Lung (tissue), 12 donors: Measurements from ENCODE around the gene GNA12. TPM values are rescaled to one million over a fixed set of nuclear protein-coding genes. Genes with fewer than 3 reads are reported as not detected.
"Not testable (repeated sequence)": the region's sequence is repeated elsewhere in the genome, so short reads cannot be mapped to it uniquely, and the experiment has no call there.

Experiments used
- ATAC-seq: fragments of 200-7000 bp; cut with Tn5 transposase; one replicate; pipeline ENCODE4 v1.9.1; 2020; ENCODE audit warnings: moderate number of reproducible peaks; ENCODE audit not compliant: insufficient read depth, low FRiP score
- DNase-seq, 3 donors: peaks; one replicate each; pipeline ENCODE4 v3.0.0-alpha.2; 2013 to 2017
- H3K27ac ChIP-seq, 2 donors: one replicate each; pipeline ENCODE4 v1.5.1; 2013; ENCODE audit warnings: mild to moderate bottlenecking in 2 of 2, moderate library complexity in 2 of 2, control low read depth in 1 of 2, inconsistent platforms in 1 of 2, low read depth in 1 of 2, low read length in 1 of 2
- H3K27me3 ChIP-seq, 3 donors: one replicate each; pipeline ENCODE4 v1.5.1; 2013; ENCODE audit warnings: low read length in 2 of 3; ENCODE audit not compliant: control insufficient read depth in 3 of 3, insufficient read depth in 3 of 3
- H3K36me3 ChIP-seq, 4 donors: one replicate each; pipeline ENCODE4 v1.5.1; 2013; ENCODE audit warnings: low read length in 4 of 4, mild to moderate bottlenecking in 1 of 4, moderate library complexity in 1 of 4; ENCODE audit not compliant: control insufficient read depth in 4 of 4, insufficient read depth in 4 of 4
- H3K4me1 ChIP-seq, 5 donors: one replicate each; pipeline ENCODE4 v1.5.1; 2013; ENCODE audit warnings: low read length in 5 of 5, mild to moderate bottlenecking in 2 of 5, moderate library complexity in 1 of 5; ENCODE audit not compliant: control insufficient read depth in 5 of 5, insufficient read depth in 5 of 5
- H3K4me3 ChIP-seq: one replicate; pipeline ENCODE4 v1.5.1; 2013; ENCODE audit warnings: mild to moderate bottlenecking, control low read depth, moderate library complexity
- H3K9ac ChIP-seq, 2 donors: one replicate each; pipeline ENCODE4 v1.5.1; 2013; ENCODE audit warnings: low read length in 2 of 2, control low read depth in 1 of 2; ENCODE audit not compliant: insufficient read depth in 1 of 2
- H3K9me3 ChIP-seq, 4 donors: one replicate each; pipeline ENCODE4 v1.5.1; 2013; ENCODE audit warnings: low read length in 3 of 4, mild to moderate bottlenecking in 1 of 4, moderate library complexity in 1 of 4; ENCODE audit not compliant: control insufficient read depth in 4 of 4, insufficient read depth in 3 of 4
- CTCF ChIP-seq: IDR thresholded peaks from 2 replicates; pipeline ENCODE4 v1.5.1; 2012; ENCODE audit warnings: mild to moderate bottlenecking; ENCODE audit errors: control extremely low read depth, extremely low read depth
- WGBS, 2 donors: extraction: QIAGEN DNeasy Blood & Tissue Kit; methylation state at CpG; one replicate each; pipeline ENCODE4 v1.1.7; 2013; 5-methylcytosine and 5-hydroxymethylcytosine counted together
- polyA plus RNA-seq, 2 donors: library from polyadenylated mRNA; stranded (reverse); fragments of 200-250 nt; gene quantifications; one replicate each; pipeline ENCODE4 v1.2.1, GENCODE V29; 2013
- total RNA-seq, 2 donors: library from RNA; depleted of rRNA in 1 of 2; stranded (reverse); fragments of >200 nt in 1 of 2; gene quantifications; one replicate each; pipeline ENCODE4 v1.2.1, GENCODE V29; 2014 to 2021
- donor health status: control.
- donor health status: control.
- donor health status: Bipolar disorder and iron deficiency.
- donor health status: healthy.
- donor health status: DM: yes; HTN: yes; CAD: no.

Gene GNA12
- total and polyA plus RNA-seq, 4 donors: 11.0 to 51.9 (median 33.5) TPM

GRCh38 chr7:2859952-2860351 lies 15.8 kb upstream of the GNA12 start:
- Histone ChIP-seq H3K4me3 (no peak overlapping the region), H3K36me3 (no peaks in the 10 kb centered on the region), H3K27ac (no peak overlapping the region), H3K4me1 (peaks cover 0 to 17% (median 10%) of the 10 kb centered on the region in 5 donors), H3K9me3 (peaks cover 0 to 3% (median 0%) of the 10 kb centered on the region in 4 donors), H3K9ac (no peak overlapping the region), H3K27me3 (no peaks in the 10 kb centered on the region)
- ATAC-seq (no peak), DNase-seq (no peak)
- 95 to 96% methylated on average over 6 of the region's 6 CpGs for WGBS, 2 donors
- no peak for TF ChIP-seq CTCF

- Histone ChIP-seq H3K9ac (no peak overlapping the region), H3K36me3 (no peaks in the 10 kb centered on the region), H3K4me1 (peaks cover 0 to 9% (median 7%) of the 10 kb centered on the region in 5 donors), H3K9me3 (peaks cover 0 to 3% (median 0%) of the 10 kb centered on the region in 4 donors), H3K4me3 (no peak overlapping the region), H3K27ac (no peak overlapping the region), H3K27me3 (no peaks in the 10 kb centered on the region)
- ATAC-seq (no peak), DNase-seq (no peak)
- WGBS, 2 donors: 91 to 93% methylated on average over 5 of the region's 5 CpGs
- no peak for TF ChIP-seq CTCF
These were observed 14.5 kb upstream of the GNA12 start for GRCh38 chr7:2858621-2859020.

GRCh38 chr7:2856388-2857169 lies 12.5 kb upstream of the GNA12 start:
- TF ChIP-seq CTCF: no peak
- no peak for DNase-seq

GRCh38 chr7:2855386-2855785 lies 11.3 kb upstream of the GNA12 start:
- H3K36me3 ChIP-seq: no peaks in the 10 kb centered on the region
- TF ChIP-seq CTCF: no peak
- peaks cover 0 to 3% (median 0%) of the 10 kb centered on the region in 4 donors for H3K9me3 ChIP-seq
- no peak overlapping the region for H3K9ac ChIP-seq
- no peak overlapping the region for H3K27ac ChIP-seq
- no peak overlapping the region for H3K4me3 ChIP-seq
- ATAC-seq (no peak), DNase-seq (no peak)
- no peaks in the 10 kb centered on the region for H3K27me3 ChIP-seq
- H3K4me1 ChIP-seq: peaks cover 0 to 4% (median 0%) of the 10 kb centered on the region in 5 donors
- 94 to 98% methylated on average over 6 of the region's 6 CpGs for WGBS, 2 donors

More at GRCh38 chr7:2856388-2857169, 12.5 kb upstream of the GNA12 start:
- no peaks in the 10 kb centered on the region for H3K36me3 ChIP-seq
- peaks cover 0 to 4% (median 0%) of the 10 kb centered on the region in 5 donors for H3K4me1 ChIP-seq
- no peak for ATAC-seq
- no peak overlapping the region for H3K9ac ChIP-seq
- no peak overlapping the region for H3K4me3 ChIP-seq
- no peak overlapping the region for H3K27ac ChIP-seq
- WGBS, 2 donors: 81 to 87% methylated on average over 5 of the region's 5 CpGs
- H3K27me3 ChIP-seq: no peaks in the 10 kb centered on the region
- H3K9me3 ChIP-seq: peaks cover 0 to 3% (median 0%) of the 10 kb centered on the region in 4 donors

GRCh38 chr7:2853552-2853951 lies 9.4 kb upstream of the GNA12 start:
- not testable (repeated sequence) for ATAC-seq, H3K27ac ChIP-seq, H3K36me3 ChIP-seq, DNase-seq, H3K4me1 ChIP-seq, H3K4me3 ChIP-seq, H3K9ac ChIP-seq, H3K9me3 ChIP-seq, H3K27me3 ChIP-seq
- 93 to 96% methylated on average over 4 of the region's 4 CpGs for WGBS, 2 donors
